HG02981 (cell line): Measurements from ENCODE around the gene PCNP.
A peak's percentile ranks its signal among the peaks of the same experiment; 100 is the strongest.
"Not testable (repeated sequence)": the region's sequence is repeated elsewhere in the genome, so short reads cannot be mapped to it uniquely, and the experiment has no call there.

Experiments used
- ATAC-seq: cut with Tn5 transposase; IDR thresholded peaks from one replicate; pipeline ENCODE4 v1.9.1; 2021; ENCODE audit warnings: mild to moderate bottlenecking, moderate library complexity; ENCODE audit not compliant: unreplicated experiment

The PCNP gene

GRCh38 chr3:101573449-101574387 lies at the start of gene PCNP:
PCNP (plus strand) TSS chr3:101574180; CDS start chr3:101574216, 36 bp downstream.
- ATAC-seq, result peak; percentile 84

DNA sequence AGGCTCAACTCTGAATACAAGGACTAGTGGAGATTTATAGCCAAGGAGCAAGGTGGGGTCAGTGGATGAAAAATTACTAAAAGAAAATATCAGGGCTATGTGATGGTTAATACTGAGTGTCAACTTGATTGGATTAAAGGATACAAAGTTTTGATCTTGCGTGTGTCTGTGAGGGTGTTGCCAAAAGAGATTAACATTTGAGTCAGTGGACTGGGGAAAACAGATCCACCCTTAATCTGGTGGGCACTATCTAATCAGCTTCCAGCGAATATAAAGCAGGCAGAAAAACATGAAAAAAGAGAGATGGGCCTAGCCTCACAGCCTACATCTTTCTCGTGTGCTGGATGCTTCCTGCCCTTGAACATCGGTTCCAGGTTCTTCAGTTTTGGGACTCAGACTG lies 46.5 kb upstream of the PCNP start:
- ATAC-seq, result no peak

DNA sequence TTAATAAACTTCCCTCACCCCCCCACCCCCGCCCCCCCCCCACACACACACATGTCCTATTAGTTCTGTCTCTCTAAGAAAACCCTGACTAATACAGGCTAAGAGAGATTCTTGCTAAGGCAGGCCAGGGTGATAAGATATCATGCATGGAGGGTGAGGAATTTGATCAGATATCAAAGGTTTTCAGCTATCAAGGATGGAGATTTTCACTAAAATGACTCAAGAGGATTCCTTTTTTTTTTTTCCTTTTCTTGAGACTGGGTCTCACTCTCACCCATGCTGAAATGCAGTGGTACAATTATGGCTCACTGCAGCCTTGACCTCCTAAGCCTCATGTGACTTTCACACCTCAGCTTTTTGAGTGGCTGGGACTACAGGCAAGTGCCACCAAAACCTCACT lies 46.1 kb upstream of the PCNP start:
- ATAC-seq, result no peak

DNA sequence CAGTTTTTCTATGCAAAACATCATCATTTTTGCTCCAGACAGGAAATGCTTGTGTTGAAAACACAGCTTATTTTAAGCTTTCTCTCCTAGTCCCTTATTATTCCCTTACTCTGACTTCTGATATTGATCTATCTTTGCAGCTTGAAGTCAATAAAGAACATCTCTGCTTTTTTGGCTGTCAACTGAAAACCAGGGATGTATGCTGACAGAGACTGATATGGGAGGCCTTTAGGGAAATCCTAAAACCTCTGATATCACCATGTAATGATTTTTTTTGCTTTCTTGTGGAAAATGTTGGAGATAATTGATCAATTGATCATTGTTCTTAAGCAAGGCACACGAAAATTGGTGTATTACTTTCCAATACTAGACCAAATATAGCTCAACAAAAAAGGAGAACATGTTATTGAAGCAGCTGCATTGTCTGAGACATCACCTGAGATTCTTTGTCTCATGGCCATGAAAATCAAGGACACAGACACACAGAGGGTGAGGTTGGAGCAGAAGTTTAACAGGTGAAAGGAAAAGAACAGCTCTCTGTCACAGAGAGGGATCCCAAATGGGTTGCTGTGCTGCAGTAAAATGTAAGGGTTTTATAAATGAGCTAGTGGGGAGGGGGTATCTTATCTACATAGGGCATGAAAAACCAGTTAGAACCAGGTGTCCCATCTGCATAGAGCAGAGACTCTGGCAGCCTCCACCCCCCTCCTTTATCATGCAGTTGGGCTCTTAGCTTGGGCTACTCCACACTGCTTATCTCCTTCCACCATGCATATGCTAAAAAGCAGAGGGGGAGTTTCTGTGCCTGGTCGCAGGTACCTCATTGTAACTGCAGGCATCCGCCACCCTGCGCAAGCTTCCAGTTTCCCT lies 43.9 kb upstream of the PCNP start:
- no peak for ATAC-seq

- no peak for ATAC-seq
Measured at GRCh38 chr3:101530686-101531047, 43.3 kb upstream of the PCNP start.

DNA sequence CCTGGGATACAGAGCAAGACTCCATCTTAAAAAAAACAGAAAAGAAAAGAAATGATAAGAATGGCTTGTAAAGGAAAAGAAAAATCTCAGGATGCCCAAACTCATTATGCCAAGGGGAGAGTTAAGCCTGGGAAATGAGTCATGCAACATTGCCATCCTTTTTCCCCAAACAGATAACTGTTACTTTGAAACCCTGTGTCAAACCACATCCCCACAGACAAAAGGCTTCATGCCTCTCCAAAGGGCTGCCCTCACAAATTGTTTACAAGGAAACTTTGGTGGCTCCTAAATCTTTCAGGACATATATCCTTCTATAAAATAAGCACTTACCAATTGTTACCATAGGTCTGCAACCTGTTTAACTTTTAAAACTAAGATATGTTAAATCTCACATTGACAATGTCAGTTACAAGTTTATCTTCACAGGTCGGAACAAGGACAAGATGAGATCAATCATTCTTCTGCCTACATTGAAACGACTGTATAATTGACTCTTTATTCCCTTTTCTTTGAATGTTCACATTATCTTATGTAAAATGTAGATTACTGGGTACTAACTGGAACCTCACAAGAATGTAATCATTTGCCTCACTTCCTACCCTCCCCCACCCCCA lies 42.4 kb upstream of the PCNP start:
- no peak for ATAC-seq

- no peak for ATAC-seq
Measured at GRCh38 chr3:101532783-101533602, 41.0 kb upstream of the PCNP start.

DNA sequence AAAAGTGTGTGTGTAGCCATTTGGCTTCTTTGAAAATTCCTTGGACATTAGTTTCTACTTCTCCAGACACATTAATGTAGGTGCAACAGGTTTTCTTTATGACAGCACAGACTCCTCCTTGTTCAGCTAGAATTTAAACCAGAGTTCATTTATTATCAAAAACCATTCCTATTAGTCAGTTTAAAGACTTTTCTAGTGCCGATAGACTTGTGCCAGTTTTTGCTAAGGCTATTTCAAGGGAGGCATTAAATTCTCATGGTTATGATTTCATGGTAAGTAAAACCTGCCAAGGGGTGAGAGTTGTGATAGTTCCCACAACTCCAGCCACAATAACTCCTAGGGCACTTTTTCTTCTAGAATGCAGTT lies 40.4 kb upstream of the PCNP start:
- no peak for ATAC-seq

DNA sequence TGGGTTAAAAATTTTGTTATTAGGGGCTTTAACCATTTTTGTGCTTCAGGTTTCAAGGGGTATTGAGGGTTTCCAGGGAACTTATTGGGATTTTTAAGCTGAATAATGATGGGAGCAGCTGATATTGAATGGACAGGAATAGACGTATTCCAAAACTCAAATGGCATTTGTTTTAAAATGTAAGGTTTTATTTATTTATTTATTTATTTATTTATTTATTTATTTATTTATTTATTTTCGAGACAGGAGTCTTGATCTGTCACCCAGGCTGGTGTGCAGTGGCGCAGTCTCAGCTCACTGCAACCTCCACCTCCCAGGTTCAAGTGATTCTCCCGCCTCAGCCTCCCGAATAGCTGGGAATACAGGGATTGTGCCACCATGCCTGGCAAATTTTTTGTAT lies 38.8 kb upstream of the PCNP start:
- ATAC-seq, result no peak

DNA sequence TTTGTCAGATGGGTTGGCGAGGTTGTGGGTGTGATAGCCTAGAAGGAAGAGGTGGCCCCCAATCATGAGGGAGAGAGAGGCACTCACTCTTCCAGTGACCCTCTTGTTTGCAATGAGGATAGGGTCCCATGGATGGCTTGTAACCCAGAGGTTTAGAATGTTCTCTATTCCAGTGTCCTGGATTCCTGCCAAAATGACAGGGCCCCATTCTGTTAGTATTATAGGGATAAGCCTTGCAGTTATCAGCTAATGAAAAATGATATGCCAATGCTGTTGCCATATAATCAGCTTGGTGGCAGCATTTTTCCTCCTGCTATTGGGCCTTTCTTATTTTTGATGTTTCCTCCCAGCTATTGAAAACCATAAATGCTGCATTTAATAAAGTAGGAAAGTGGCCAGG lies 37.7 kb upstream of the PCNP start:
- no peak for ATAC-seq

DNA sequence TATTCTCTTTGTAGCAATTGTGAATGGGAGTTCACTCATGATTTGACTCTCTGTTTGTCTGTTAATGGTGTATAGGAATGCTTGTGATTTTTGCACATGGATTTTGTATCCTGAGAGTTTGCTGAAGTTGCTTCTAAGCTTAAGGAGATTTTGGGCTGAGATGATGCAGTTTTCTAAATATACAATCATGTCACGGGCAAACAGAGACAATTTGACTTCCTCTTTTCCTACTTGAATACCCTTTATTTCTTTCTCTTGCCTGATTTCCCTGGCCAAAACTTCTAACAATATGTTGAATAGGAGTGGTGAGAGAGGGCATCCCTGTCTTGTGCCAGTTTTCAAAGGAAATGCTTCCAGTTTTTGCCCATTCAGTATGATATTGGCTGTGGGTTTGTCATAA lies 37.0 kb upstream of the PCNP start:
- not testable (repeated sequence) for ATAC-seq

- no peak for ATAC-seq
Measured at GRCh38 chr3:101542957-101543356, 31.0 kb upstream of the PCNP start.

DNA sequence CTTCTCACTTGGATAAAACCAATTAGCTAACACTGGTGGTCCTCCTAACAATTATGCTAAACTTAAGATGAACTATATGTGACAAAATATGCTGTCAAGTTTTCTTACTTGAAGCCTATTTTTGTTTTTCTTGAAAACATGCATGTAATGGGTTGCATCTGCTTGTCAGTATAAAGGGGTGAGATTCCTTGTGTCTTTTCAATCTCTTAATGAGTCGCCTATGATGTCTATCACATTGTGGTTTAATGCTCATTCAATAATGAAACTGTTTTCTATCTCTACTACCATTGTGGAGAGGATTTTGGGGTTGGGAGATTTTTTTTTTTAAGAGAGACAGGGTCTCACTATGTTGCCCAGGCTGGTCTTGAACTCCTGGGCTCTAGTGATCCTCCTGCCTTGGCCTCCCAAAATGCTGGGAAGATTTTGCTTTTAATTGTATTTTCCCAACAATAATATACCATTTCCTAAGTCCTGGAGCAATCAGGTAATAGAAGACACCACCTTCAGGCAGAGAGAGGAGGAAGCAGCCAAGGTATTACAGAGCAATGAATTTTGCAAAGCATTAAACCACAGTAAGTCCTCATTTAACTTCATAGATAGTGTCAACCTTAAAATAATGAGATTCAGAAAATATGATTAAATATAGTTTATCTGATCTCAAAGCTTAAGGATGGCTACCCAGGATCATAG lies 29.7 kb upstream of the PCNP start:
- ATAC-seq, result no peak

DNA sequence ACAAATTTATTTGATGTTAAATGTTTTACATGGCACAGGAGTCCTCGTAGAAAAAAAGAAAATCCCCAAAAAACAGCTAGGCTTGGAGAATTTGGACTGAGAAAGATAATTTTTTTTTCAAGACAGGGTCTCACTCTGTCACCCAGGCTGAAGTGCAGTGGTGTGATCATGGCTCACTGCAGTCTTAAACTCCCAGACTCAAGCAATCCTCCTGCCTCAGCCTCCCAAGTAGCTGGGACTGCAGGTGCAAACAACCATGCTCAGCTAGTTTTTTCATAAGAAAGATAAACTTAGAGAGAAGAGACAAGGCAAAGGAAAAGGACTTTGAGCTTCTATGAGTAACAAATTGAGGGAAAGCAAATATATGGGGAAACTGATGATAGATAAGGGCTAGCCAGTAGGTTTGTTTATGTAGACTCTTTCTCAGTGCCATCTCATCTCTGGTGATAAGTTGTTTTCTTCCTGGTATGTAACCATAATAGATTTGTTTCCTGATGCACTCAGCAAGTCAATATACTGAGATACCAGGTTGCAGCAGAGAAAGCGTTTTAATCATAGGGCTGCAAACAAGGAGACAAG lies 25.4 kb upstream of the PCNP start:
- ATAC-seq, result no peak

DNA sequence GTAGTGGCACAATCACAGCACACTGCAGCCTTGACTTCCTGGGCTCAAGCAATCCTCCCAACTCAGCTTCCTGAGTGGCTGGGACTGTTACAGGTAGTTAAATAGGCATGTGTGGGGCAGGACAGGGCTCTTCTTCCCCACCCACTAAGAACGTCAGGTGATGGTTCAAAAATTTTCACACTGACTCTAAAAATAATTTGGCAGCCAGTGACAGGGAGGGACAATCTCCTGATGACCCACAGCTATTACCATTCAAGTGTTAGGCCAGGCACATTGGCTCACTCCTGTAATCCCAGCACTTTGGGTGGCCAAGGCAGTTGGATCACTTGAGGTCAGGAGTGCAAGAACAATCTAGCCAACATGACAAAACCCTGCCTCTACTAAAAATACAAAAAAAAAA lies 24.5 kb upstream of the PCNP start:
- ATAC-seq, result no peak

DNA sequence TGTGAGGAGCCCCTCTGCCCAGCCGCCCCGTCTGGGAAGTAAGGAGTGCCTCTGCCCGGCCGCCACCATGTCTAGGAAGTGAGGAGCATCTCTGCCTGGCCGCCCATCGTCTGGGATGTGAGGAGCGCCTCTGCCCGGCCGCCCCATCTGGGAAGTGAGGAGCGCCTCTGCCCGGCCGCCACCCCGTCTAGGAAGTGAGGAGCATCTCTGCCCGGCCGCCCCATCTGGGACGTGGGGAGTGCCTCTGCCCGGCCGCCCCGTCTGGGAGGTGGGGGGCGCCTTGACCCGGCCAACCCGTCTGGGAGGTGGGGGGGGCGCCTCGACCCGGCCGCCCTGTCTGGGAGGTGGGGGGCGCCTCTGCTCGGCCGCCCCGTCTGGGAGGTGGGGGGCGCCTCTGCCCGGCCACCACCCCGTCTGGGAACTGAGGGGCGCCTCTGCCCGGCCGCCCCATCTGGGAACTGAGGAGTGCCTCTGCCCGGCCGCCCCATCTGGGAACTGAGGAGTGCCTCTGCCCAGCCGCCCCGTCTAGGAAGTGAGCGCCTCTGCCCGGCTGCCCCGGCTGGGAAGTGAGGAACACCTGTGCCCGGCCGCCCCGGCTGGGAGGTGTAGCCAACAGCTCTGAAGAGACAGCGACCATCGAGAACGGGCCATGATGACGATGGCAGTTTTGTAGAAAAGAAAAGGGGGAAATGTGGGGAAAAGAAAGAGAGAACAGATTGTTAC lies 22.5 kb upstream of the PCNP start:
- not testable (repeated sequence) for ATAC-seq

GRCh38 chr3:101553381-101553780 lies 20.6 kb upstream of the PCNP start:
- ATAC-seq, result not testable (repeated sequence)

GRCh38 chr3:101556064-101556463 lies 17.9 kb upstream of the PCNP start:
- ATAC-seq, result no peak
